ENCODE data around the gene HEPACAM2. TPM values are rescaled to one million over a fixed set of nuclear protein-coding genes. Genes with fewer than 3 reads are reported as not detected.

The HEPACAM2 gene
- total RNA-seq, 6 experiments from 2014 or later = 0.12 TPM; not detected in 5

- no peak for TF ChIP-seq CTCF (IDR thresholded peaks at IDR 0.05)
- H3K27ac Mint-ChIP-seq = no peak overlapping the region
- no peaks in the 10 kb centered on the region for H3K9me3 Mint-ChIP-seq
- H3K27me3 Mint-ChIP-seq (ENCODE audit: insufficient read depth) = peaks cover 19% of the 10 kb centered on the region
- no peaks in the 10 kb centered on the region for H3K36me3 Mint-ChIP-seq (ENCODE audit: low read depth)
- no peaks in the 10 kb centered on the region for H3K4me1 Mint-ChIP-seq (ENCODE audit: low read depth)
- no peak overlapping the region for H3K4me3 Mint-ChIP-seq
- DNase-seq = no peak
These were observed 22.8 kb downstream of the HEPACAM2 start for GRCh38 chr7:93203496-93203895.

GRCh38 chr7:93202594-93203250 lies 23.5 kb downstream of the HEPACAM2 start:
- Mint-ChIP-seq H3K27me3 (ENCODE audit: insufficient read depth) (peaks cover 19% of the 10 kb centered on the region), H3K36me3 (ENCODE audit: low read depth) (no peaks in the 10 kb centered on the region), H3K9me3 (no peaks in the 10 kb centered on the region), H3K4me3 (no peak overlapping the region), H3K4me1 (ENCODE audit: low read depth) (no peaks in the 10 kb centered on the region), H3K27ac (no peak overlapping the region)
- no peak for DNase-seq
- TF ChIP-seq CTCF (IDR thresholded peaks at IDR 0.05) = no peak

GRCh38 chr7:93198472-93198871 lies 27.8 kb downstream of the HEPACAM2 start:
- no peak for TF ChIP-seq CTCF (IDR thresholded peaks at IDR 0.05)
- no peak overlapping the region for H3K27ac Mint-ChIP-seq
- H3K4me3 Mint-ChIP-seq = no peak overlapping the region
- H3K36me3 Mint-ChIP-seq (ENCODE audit: low read depth) = no peaks in the 10 kb centered on the region
- H3K27me3 Mint-ChIP-seq (ENCODE audit: insufficient read depth) = peaks cover 5% of the 10 kb centered on the region
- no peaks in the 10 kb centered on the region for H3K9me3 Mint-ChIP-seq
- H3K4me1 Mint-ChIP-seq (ENCODE audit: low read depth) = peaks cover 10% of the 10 kb centered on the region
- DNase-seq = no peak

GRCh38 chr7:93196336-93196735 lies 29.9 kb downstream of the HEPACAM2 start:
- Mint-ChIP-seq H3K27ac (no peak overlapping the region), H3K4me3 (no peak overlapping the region), H3K27me3 (ENCODE audit: insufficient read depth) (peaks cover 6% of the 10 kb centered on the region), H3K4me1 (ENCODE audit: low read depth) (peaks cover 10% of the 10 kb centered on the region), H3K9me3 (no peaks in the 10 kb centered on the region), H3K36me3 (ENCODE audit: low read depth) (no peaks in the 10 kb centered on the region)
- DNase-seq = no peak
- TF ChIP-seq CTCF (IDR thresholded peaks at IDR 0.05) = no peak

GRCh38 chr7:93194386-93194785 lies 31.9 kb downstream of the HEPACAM2 start:
- DNase-seq = peak; percentile 58
- H3K4me3 Mint-ChIP-seq = peak overlapping the region; percentile 22; the same call in 1 of the 2 replicates
- H3K27me3 Mint-ChIP-seq (ENCODE audit: insufficient read depth) = peaks cover 12% of the 10 kb centered on the region
- no peaks in the 10 kb centered on the region for H3K9me3 Mint-ChIP-seq
- H3K4me1 Mint-ChIP-seq (ENCODE audit: low read depth) = peaks cover 10% of the 10 kb centered on the region
- H3K27ac Mint-ChIP-seq = no peak overlapping the region
- H3K36me3 Mint-ChIP-seq (ENCODE audit: low read depth) = no peaks in the 10 kb centered on the region
- no peak for TF ChIP-seq CTCF (IDR thresholded peaks at IDR 0.05)
